K562 (cell line): Measurements from ENCODE around the gene MAP10. TPM values are rescaled to one million over a fixed set of nuclear protein-coding genes. Genes with fewer than 3 reads are reported as not detected.

ENCODE experiments used
- ATAC-seq: fragments of 200-7000 bp; cut with Tn5 transposase; 3 replicates; pipeline ENCODE4 v1.9.1; 2020; ENCODE audit warnings: moderate library complexity
- BruUV-seq: library from RNA; stranded (reverse); fragments of 400-500 nt; replicated peaks from 2 replicates; lab custom pipeline; 2021; lab: Mats Ljungman, UMichigan
- CTCF ChIA-PET: fragments of 300-600 bp; formaldehyde crosslinking; extraction: SDS; loops from one replicate; lab custom pipeline; 2021; ENCODE audit warnings: low intra/inter-chr PET ratio; lab: Yijun Ruan, JAX
- POLR2A ChIA-PET: fragments of 300-600, 350-650 bp; sonication (Branson Sonifier 250); formaldehyde crosslinking; extraction: SDS; loops from one replicate; lab custom pipeline; 2021; ENCODE audit warnings: antibody characterized with exemption, inconsistent platforms; lab: Yijun Ruan, JAX
- DNase-seq, 4 experiments: peaks; one replicate each; pipeline versions ENCODE4 v3.0.0 to v3.0.0-alpha.2; 2011 to 2018; ENCODE audit warnings: low spot score in 3 of 4, mixed read lengths in 3 of 4; ENCODE audit errors: extremely low read depth in 1 of 4
- FAIRE-seq: peaks from 2 replicates; lab custom pipeline; 2011; peaks lifted over from hg19 to GRCh38; lab: Jason Lieb, UNC
- H2AFZ ChIP-seq: 2 replicates; pipeline ENCODE4 v1.6.0; 2011; ENCODE audit warnings: low read depth, low read length, control low read depth, inconsistent platforms
- H3K27ac ChIP-seq: fragments of 200-600 bp; 3 replicates; pipeline ENCODE4 v1.8.0; 2011; ENCODE audit warnings: low read depth, mild to moderate bottlenecking, control low read depth, inconsistent platforms, low read length, moderate library complexity, mixed read lengths; ENCODE audit errors: extremely low read depth
- H3K27me3 ChIP-seq, 2 experiments: fragments of 300-600 bp in 1 of 2; 2 replicates in 1 of 2; 3 replicates in 1 of 2; pipeline versions ENCODE4 v1.6.0 to v1.8.0; 2011; ENCODE audit warnings: inconsistent platforms in 2 of 2, low read length in 2 of 2, mild to moderate bottlenecking in 1 of 2, mixed read lengths in 1 of 2, moderate library complexity in 1 of 2; ENCODE audit not compliant: control insufficient read depth in 2 of 2, insufficient read depth in 2 of 2
- H3K36me3 ChIP-seq: fragments of 300-600 bp; 3 replicates; pipeline ENCODE4 v1.8.0; 2011; ENCODE audit warnings: mild to moderate bottlenecking, low read length, inconsistent platforms; ENCODE audit not compliant: control insufficient read depth, insufficient read depth
- H3K4me1 ChIP-seq, 2 experiments: fragments of 200-600 bp in 1 of 2; replicated peaks in 1 of 2; 2 replicates in 1 of 2; 3 replicates in 1 of 2; pipeline versions ENCODE4 v1.5.1 to v1.8.0; 2011; ENCODE audit warnings: inconsistent platforms in 2 of 2, low read length in 2 of 2, mild to moderate bottlenecking in 1 of 2, mixed read lengths in 1 of 2, moderate library complexity in 1 of 2; ENCODE audit not compliant: control insufficient read depth in 2 of 2, insufficient read depth in 2 of 2
- H3K4me2 ChIP-seq: 2 replicates; pipeline ENCODE4 v1.6.1; 2011; ENCODE audit warnings: low read length, control low read depth, inconsistent platforms, mixed read lengths; ENCODE audit not compliant: insufficient read depth
- H3K4me3 ChIP-seq: fragments of 200-600 bp; sonication (generic), shearing (Covaris generic); 2 replicates; pipeline ENCODE4 v1.5.1; 2016; ENCODE audit warnings: control low read depth, inconsistent platforms
- H3K79me2 ChIP-seq: fragments of 200-600 bp; 3 replicates; pipeline ENCODE4 v1.8.0; 2011; ENCODE audit warnings: low read length, inconsistent platforms; ENCODE audit not compliant: control insufficient read depth, insufficient read depth
- H3K9ac ChIP-seq, 2 experiments: 2 replicates each; pipeline versions ENCODE4 v1.6.0 to v1.6.1; 2011; ENCODE audit warnings: low read depth in 2 of 2, low read length in 2 of 2, control low read depth in 1 of 2, inconsistent platforms in 1 of 2, mild to moderate bottlenecking in 1 of 2, mixed read lengths in 1 of 2; ENCODE audit not compliant: insufficient read depth in 1 of 2
- H3K9me1 ChIP-seq: one replicate; pipeline ENCODE4 v1.6.0; 2011; ENCODE audit warnings: inconsistent platforms, mild to moderate bottlenecking, low read length, moderate library complexity; ENCODE audit not compliant: control insufficient read depth, insufficient read depth
- H3K9me3 ChIP-seq: replicated peaks from 2 replicates; pipeline ENCODE4 v1.5.1; 2011; ENCODE audit warnings: low read depth, low read length, inconsistent platforms; ENCODE audit not compliant: control insufficient read depth, insufficient read depth
- H4K20me1 ChIP-seq: replicated peaks from 2 replicates; pipeline ENCODE4 v1.6.1; 2011; ENCODE audit warnings: low read length, inconsistent platforms, mixed read lengths; ENCODE audit not compliant: control insufficient read depth, insufficient read depth
- BDP1 ChIP-seq: IDR thresholded peaks from 3 replicates; pipeline ENCODE4 v1.6.1; 2011; ENCODE audit not compliant: insufficient read length, insufficient read depth
- CBX3 ChIP-seq, 2 experiments: IDR thresholded peaks; 1 replicate in 1 of 2; 2 replicates in 1 of 2; pipeline ENCODE4 v1.6.1; 2012; ENCODE audit warnings: inconsistent platforms in 2 of 2, low read length in 2 of 2, borderline replicate concordance in 1 of 2, control low read depth in 1 of 2
- CBX8 ChIP-seq: fragments of 200-600 bp; sonication (generic); IDR thresholded peaks from 2 replicates; pipeline ENCODE4 v1.6.1; 2012; ENCODE audit warnings: borderline replicate concordance, mixed run types, low read depth, mild to moderate bottlenecking, moderate library complexity, mixed read lengths, low read length, control low read depth, inconsistent platforms; ENCODE audit not compliant: poor library complexity, severe bottlenecking; ENCODE audit errors: extremely low read depth
- EP300 ChIP-seq: IDR thresholded peaks from 2 replicates; pipeline ENCODE4 v1.6.1; 2012; ENCODE audit warnings: low read length, improper control_type of control experiment
- HDAC6 ChIP-seq: IDR thresholded peaks from 2 replicates; pipeline ENCODE4 v1.6.1; 2012; ENCODE audit warnings: low read depth, mild to moderate bottlenecking, control low read depth, inconsistent platforms, low read length, moderate library complexity
- HNRNPH1 ChIP-seq: fragments of 200-400 bp; formaldehyde crosslinking; optimal IDR thresholded peaks from 2 replicates; pipeline ENCODE3; 2017; ENCODE audit warnings: low read depth, mild to moderate bottlenecking, low read length, moderate library complexity
- HOXB6 ChIP-seq: fragments of 250-450 bp; sonication (Bioruptor Pico); IDR thresholded peaks from 2 replicates; pipeline ENCODE4 v1.5.1; 2022; ENCODE audit warnings: mild to moderate bottlenecking, borderline replicate concordance
- KLF13 ChIP-seq: fragments of 450-650 bp; IDR thresholded peaks from 2 replicates; pipeline ENCODE4 v1.6.1; 2016; ENCODE audit warnings: missing genetic modification characterization, low read depth, mild to moderate bottlenecking, missing compliant biosample characterization, moderate library complexity, borderline replicate concordance
- L3MBTL2 ChIP-seq: fragments of 450-650 bp; IDR thresholded peaks from 2 replicates; pipeline ENCODE4 v1.6.1; 2016; ENCODE audit warnings: mild to moderate bottlenecking, moderate library complexity
- MAFK ChIP-seq: IDR thresholded peaks from 2 replicates; pipeline ENCODE4 v1.6.1; 2011; ENCODE audit warnings: low read length, improper control_type of control experiment
- MBD2 ChIP-seq: sonication (generic); IDR thresholded peaks from 2 replicates; pipeline ENCODE4 v1.6.1; 2016; ENCODE audit warnings: low read depth, borderline replicate concordance
- PHB ChIP-seq: fragments of 250-450 bp; sonication (Bioruptor Pico); IDR thresholded peaks from 2 replicates; pipeline ENCODE4 v1.5.0; 2021
- PRMT5 ChIP-seq: sonication (generic); formaldehyde crosslinking; IDR thresholded peaks from 2 replicates; pipeline ENCODE4 v1.5.0; 2020; ENCODE audit warnings: missing genetic modification reagents
- RCOR1 ChIP-seq, 2 experiments: IDR thresholded peaks; 2 replicates each; pipeline ENCODE4 v1.6.1; 2012; ENCODE audit warnings: low read depth in 2 of 2, low read length in 2 of 2, borderline replicate concordance in 1 of 2, improper control_type of control experiment in 1 of 2
- TOE1 ChIP-seq, 2 experiments: fragments of 450-650 bp in 1 of 2; sonication (generic) in 1 of 2; formaldehyde crosslinking in 1 of 2; IDR thresholded peaks; 2 replicates each; pipeline versions ENCODE4 v1.7.1 to v1.8.0; 2016 to 2022; ENCODE audit warnings: borderline replicate concordance in 2 of 2, mild to moderate bottlenecking in 2 of 2, antibody characterized with exemption in 1 of 2, inconsistent platforms in 1 of 2, low read depth in 1 of 2, missing genetic modification reagents in 1 of 2, moderate library complexity in 1 of 2
- ZNF316 ChIP-seq: fragments of 450-650 bp; IDR thresholded peaks from 2 replicates; pipeline ENCODE4 v1.6.1; 2016
- ZNF551 ChIP-seq: fragments of 250-450 bp; sonication (Bioruptor Pico); IDR thresholded peaks from 2 replicates; pipeline ENCODE4 v1.5.0; 2021; ENCODE audit warnings: mild to moderate bottlenecking, moderate library complexity
- ZSCAN29 ChIP-seq: fragments of 450-650 bp; IDR thresholded peaks from 2 replicates; pipeline ENCODE4 v1.6.1; 2017
- WGBS: fragments of 100-300 bp; shearing (Covaris generic); methylation state at CpG from one replicate; pipeline ENCODE4 v1.1.6; 2016; ENCODE audit warnings: low coverage, mixed read lengths; ENCODE audit not compliant: insufficient coverage; ENCODE audit errors: missing lambda C conversion rate; 5-methylcytosine and 5-hydroxymethylcytosine counted together
- in situ Hi-C: fragments of 300-500 bp; cut with MboI; formaldehyde crosslinking; loops from 4 replicates; pipeline ENCODE4 v1.15.0; 2018; ENCODE audit warnings: inconsistent platforms, mixed read lengths
- intact Hi-C: fragments of 100-400 bp; cut with micrococcal nuclease; formaldehyde crosslinking; loops from 2 replicates; pipeline ENCODE4 v1.14.2; 2022
- polyA plus RNA-seq, 8 experiments: library from polyadenylated mRNA; depleted of rRNA in 4 of 8; stranded (reverse) in 5 of 8; unstranded in 3 of 8; fragments of >200 nt; fragmentation: Nextera tagmentation in 2 of 8; fragmentation: Illumina TruSeq in 1 of 8; extraction: Ambion mirVana in 2 of 8; extraction: Trizol in 1 of 8; gene quantifications; 2 replicates each; pipeline versions ENCODE4 v1.2.1 to v1.2.3, GENCODE V29; 2011 to 2014; ENCODE audit warnings: inconsistent platforms in 1 of 8, missing spikeins in 1 of 8
- total RNA-seq, 7 experiments: library from RNA; depleted of rRNA in 6 of 7; stranded (reverse); fragments of >200 nt in 6 of 7; fragmentation: Illumina TruSeq in 2 of 7; extraction: Trizol in 2 of 7; gene quantifications; 2 replicates each; pipeline versions ENCODE4 v1.2.1 to v1.2.3, GENCODE V29; 2011 to 2021; ENCODE audit warnings: low replicate concordance in 1 of 7
- TF ChIP-seq, protein P1 (sequence below): IDR thresholded peaks from 2 replicates; pipeline ENCODE4 v1.6.1; 2012; ENCODE audit warnings: low read depth, low read length, improper control_type of control experiment, borderline replicate concordance

Gene MAP10
- total and polyA plus RNA-seq, 9 of the 15 experiments (the other 6 are each of a cell fraction or from before 2014, with no cell fraction given) = 0.11 to 0.98 (median 0.69) TPM

DNA sequence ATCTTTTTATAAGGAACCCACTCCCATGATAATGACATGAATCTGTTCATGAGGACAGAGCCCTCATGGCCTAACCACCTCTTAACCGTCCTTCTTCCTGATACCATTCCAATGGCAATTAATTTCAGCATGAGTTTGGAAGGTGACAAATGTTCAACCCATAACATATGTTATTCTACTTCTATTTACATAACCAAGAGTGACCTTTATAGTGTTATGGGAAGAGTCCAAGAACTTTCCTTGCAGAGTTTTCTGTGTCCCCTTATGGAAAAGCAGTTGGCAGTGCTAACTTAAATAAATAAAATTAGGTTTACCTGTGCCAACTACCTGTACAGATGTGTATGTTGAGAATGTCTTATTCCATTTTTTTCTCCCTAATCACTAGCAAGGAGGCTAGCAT is 11.1 kb downstream of the MAP10 start:
- Histone ChIP-seq H3K9me3 (no peaks in the 10 kb centered on the region), H3K9me1 (no peaks in the 10 kb centered on the region), H4K20me1 (no peaks in the 10 kb centered on the region), H3K4me1 (no peaks in the 10 kb centered on the region), H3K4me2 (no peak overlapping the region), H3K36me3 (no peaks in the 10 kb centered on the region), H3K4me3 (no peak overlapping the region), H3K27me3 (no peaks in the 10 kb centered on the region), H3K27ac (no peak overlapping the region), H3K9ac (no peak overlapping the region), H3K79me2 (no peaks in the 10 kb centered on the region), H2AFZ (no peak overlapping the region)
- in situ Hi-C loops (no loop called here), intact Hi-C loops (no loop called here)
- ATAC-seq = no peak
- no TSS peak for BruUV-seq
- 0% methylated on average over 1 of the region's 1 CpG for WGBS
- no peak for DNase-seq
- TF ChIP-seq PRMT5 (CRISPR knock-in tag) = no peak
- no peak for TF ChIP-seq CBX8
- TF ChIP-seq, protein P1, sequence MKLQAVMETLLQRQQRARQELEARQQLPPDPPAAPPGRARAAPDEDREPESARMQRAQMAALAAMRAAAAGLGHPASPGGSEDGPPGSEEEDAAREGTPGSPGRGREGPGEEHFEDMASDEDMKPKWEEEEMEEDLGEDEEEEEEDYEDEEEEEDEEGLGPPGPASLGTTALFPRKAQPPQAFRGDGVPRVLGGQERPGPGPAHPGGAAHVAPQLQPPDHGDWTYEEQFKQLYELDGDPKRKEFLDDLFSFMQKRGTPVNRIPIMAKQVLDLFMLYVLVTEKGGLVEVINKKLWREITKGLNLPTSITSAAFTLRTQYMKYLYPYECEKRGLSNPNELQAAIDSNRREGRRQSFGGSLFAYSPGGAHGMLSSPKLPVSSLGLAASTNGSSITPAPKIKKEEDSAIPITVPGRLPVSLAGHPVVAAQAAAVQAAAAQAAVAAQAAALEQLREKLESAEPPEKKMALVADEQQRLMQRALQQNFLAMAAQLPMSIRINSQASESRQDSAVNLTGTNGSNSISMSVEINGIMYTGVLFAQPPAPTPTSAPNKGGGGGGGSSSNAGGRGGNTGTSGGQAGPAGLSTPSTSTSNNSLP = no peak
- TF ChIP-seq ZNF551 (CRISPR knock-in tag) = no peak
- no peak for TF ChIP-seq MAFK
- TF ChIP-seq BDP1 = no peak
- TF ChIP-seq RCOR1 (IDR thresholded peaks at IDR 0.05; ENCODE audit: borderline replicate concordance in 1 of 2, low read depth in 2 of 2, low read length in 2 of 2) = no peak
- no peak for TF ChIP-seq TOE1 (IDR thresholded peaks at IDR 0.05; ENCODE audit: borderline replicate concordance)
- TF ChIP-seq TOE1 (CRISPR knock-in tag; IDR thresholded peaks at IDR 0.05; ENCODE audit: borderline replicate concordance, low read depth) = no peak
- TF ChIP-seq ZSCAN29 = no peak
- TF ChIP-seq ZNF316 = no peak
- TF ChIP-seq PHB (CRISPR knock-in tag) = no peak
- TF ChIP-seq HDAC6 = no peak
- TF ChIP-seq HNRNPH1 = no peak
- no peak for TF ChIP-seq EP300
- no peak for TF ChIP-seq MBD2
- TF ChIP-seq KLF13 (tag) = no peak
- no peak for TF ChIP-seq HOXB6 (CRISPR knock-in tag)
- no peak for TF ChIP-seq CBX3 (IDR thresholded peaks at IDR 0.05; ENCODE audit: borderline replicate concordance in 1 of 2, low read length in 2 of 2)
- no peak for TF ChIP-seq L3MBTL2
- ChIA-PET POLR2A (no interaction called here), CTCF (no interaction called here)
- FAIRE-seq = no peak
